ENCODE measurements around the gene C5orf22.

- no peak for TF ChIP-seq SREBF2 (IDR thresholded peaks at IDR 0.05; ENCODE audit: low read length)
- TF ChIP-seq EZH2 (IDR thresholded peaks at IDR 0.05; ENCODE audit: borderline replicate concordance, control insufficient read depth, low read depth, low read length): no peak
- no peak for TF ChIP-seq KDM1A (IDR thresholded peaks at IDR 0.05; ENCODE audit: borderline replicate concordance)
- no peak for TF ChIP-seq TCF7 (IDR thresholded peaks at IDR 0.05; ENCODE audit: borderline replicate concordance)
- TF ChIP-seq YY1 (IDR thresholded peaks at IDR 0.05; ENCODE audit: low read depth, low read length): no peak
- no peak for TF ChIP-seq LARP7 (IDR thresholded peaks at IDR 0.05)
- no peak for TF ChIP-seq KAT2A (conservative IDR thresholded peaks at IDR 0.05; ENCODE audit: control insufficient read depth, low read depth, low read length)
- no peak for TF ChIP-seq HDAC6 (IDR thresholded peaks at IDR 0.05; ENCODE audit: unreplicated experiment)
- TF ChIP-seq FOXK2 (IDR thresholded peaks at IDR 0.05): no peak
- no peak for TF ChIP-seq RAD21 (IDR thresholded peaks at IDR 0.05; ENCODE audit: insufficient read depth, low read depth, low read length)
- no peak for TF ChIP-seq MAX (IDR thresholded peaks at IDR 0.05; ENCODE audit: low read depth, low read length)
- no peak for TF ChIP-seq TAF1 (IDR thresholded peaks at IDR 0.05; ENCODE audit: borderline replicate concordance, low read depth, low read length)
- TF ChIP-seq POLR2AphosphoS5 (IDR thresholded peaks at IDR 0.05; ENCODE audit: low read length): no peak
- no peak for TF ChIP-seq TCF12 (IDR thresholded peaks at IDR 0.05; ENCODE audit: low read depth, low read length)
Observed at GRCh38 chr5:31537349-31537748, 5.2 kb downstream of the C5orf22 start.
